ENCODE results near the gene C1GALT1C1. TPM values are rescaled to one million over a fixed set of nuclear protein-coding genes. Genes with fewer than 3 reads are reported as not detected.

C1GALT1C1 gene
- total RNA-seq, result 21.2 and 45.1 TPM in 2 replicates

GRCh38 chrX:120629667-120630537, at the start of gene C1GALT1C1:
C1GALT1C1 (minus strand) TSS chrX:120630054; CDS start chrX:120627166, 2,888 bp downstream.

GRCh38 chrX:120603707-120604360, 26.0 kb downstream of the C1GALT1C1 start, which contains the start of gene MCTS1:
MCTS1 (plus strand) TSS chrX:120604101; CDS start chrX:120604237, 136 bp downstream.

Other genes starting within 250 kb of the C1GALT1C1 start
- gene LAMP2, start 160.8 kb downstream of the C1GALT1C1 start, total RNA-seq, result 146 and 162 TPM in 2 replicates
- 35.9 and 106 TPM in 2 replicates for gene CUL4B, start 69.1 kb downstream of the C1GALT1C1 start, total RNA-seq
- 21.9 and 39.9 TPM in 2 replicates for gene MCTS1, start 26.0 kb downstream of the C1GALT1C1 start, total RNA-seq
- not detected in 2 replicates for gene CT47B1, start 245.8 kb upstream of the C1GALT1C1 start, total RNA-seq